ENCODE data around the gene CNTN6.

DNA sequence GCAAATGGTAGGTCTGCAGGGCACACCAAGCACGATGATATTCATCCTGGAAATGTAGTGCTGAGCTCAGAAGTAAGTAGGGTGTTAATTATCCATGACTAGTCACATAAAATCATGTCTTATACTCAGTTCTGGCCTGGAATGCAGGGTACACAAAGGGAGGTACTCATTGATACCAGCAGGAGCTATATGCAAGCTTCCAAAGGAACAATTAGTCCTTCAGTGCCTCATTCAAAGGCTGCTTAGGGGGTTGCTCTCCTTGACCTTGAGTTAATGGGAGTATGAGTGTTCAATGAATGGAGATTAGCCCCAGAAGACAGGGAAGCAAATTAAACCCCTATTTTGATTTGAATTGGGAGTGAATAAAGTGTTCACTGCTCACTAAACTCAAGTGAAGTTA is 38.3 kb downstream of the CNTN6 start:
- TF ChIP-seq, protein P1, sequence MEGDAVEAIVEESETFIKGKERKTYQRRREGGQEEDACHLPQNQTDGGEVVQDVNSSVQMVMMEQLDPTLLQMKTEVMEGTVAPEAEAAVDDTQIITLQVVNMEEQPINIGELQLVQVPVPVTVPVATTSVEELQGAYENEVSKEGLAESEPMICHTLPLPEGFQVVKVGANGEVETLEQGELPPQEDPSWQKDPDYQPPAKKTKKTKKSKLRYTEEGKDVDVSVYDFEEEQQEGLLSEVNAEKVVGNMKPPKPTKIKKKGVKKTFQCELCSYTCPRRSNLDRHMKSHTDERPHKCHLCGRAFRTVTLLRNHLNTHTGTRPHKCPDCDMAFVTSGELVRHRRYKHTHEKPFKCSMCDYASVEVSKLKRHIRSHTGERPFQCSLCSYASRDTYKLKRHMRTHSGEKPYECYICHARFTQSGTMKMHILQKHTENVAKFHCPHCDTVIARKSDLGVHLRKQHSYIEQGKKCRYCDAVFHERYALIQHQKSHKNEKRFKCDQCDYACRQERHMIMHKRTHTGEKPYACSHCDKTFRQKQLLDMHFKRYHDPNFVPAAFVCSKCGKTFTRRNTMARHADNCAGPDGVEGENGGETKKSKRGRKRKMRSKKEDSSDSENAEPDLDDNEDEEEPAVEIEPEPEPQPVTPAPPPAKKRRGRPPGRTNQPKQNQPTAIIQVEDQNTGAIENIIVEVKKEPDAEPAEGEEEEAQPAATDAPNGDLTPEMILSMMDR (IDR thresholded peaks at IDR 0.05), result no peak
- no peak for TF ChIP-seq POLR2A (IDR thresholded peaks at IDR 0.05)
- TF ChIP-seq EP300 (IDR thresholded peaks at IDR 0.05; ENCODE audit: low read depth), result no peak

Data from transverse colon (tissue), 3 donors.